Esophagus mucosa (tissue), 1 donor: ENCODE data around the gene KRABD2. TPM values are rescaled to one million over a fixed set of nuclear protein-coding genes. Genes with fewer than 3 reads are reported as not detected.
"Not testable (repeated sequence)": the region's sequence is repeated elsewhere in the genome, so short reads cannot be mapped to it uniquely, and the experiment has no call there.

ENCODE experiments used
- ATAC-seq: fragments of 200-7000 bp; cut with Tn5 transposase; one replicate; pipeline ENCODE4 v1.9.1; 2020
- total RNA-seq: library from RNA; stranded (reverse); gene quantifications from one replicate; pipeline ENCODE4 v1.2.4, GENCODE V29; 2023
- donor health status: DM: yes; HTN: yes; CAD: no.

KRABD2 gene

DNA sequence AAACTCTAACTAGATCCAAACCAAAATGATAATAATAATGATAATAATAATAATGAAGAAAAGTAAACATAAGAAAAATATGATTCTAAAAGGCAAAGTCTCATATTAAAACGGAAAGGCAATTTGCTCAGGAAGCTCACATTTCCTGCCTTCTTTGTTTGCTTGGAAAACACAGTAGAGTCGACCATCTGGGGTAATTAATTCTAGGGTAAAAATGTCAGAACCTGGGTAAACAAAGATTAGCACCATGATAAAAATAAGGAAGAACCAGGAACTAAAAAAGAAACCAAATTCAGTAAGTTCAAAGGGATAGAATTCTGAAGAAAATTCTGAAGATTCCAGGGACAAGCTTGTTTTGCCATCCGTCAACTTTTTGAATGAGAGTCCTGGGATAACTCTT, 16.2 kb downstream of the KRABD2 start:
- ATAC-seq = no peak

DNA sequence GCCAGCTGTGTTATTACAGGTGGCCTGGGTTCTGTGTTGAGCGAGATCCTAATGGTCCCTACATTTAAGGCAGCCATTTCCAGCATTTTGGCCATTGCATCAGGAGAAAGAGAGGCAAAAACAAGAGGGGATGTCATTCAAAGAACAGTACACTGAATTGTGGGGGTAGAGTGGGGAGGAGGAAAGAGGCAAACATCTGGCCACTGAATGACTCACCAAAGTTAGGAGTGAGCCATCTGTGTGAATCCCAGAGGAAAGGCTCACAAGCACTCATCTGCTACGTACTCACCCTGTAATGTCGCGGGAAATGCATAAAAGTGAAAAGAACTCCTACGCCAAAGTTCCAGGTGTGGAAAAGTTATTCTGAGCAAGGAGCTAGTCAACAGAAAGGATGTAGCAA, 16.7 kb downstream of the KRABD2 start:
- ATAC-seq = peak; percentile 42

- no peak for ATAC-seq
Measured at GRCh38 chr17:8357910-8358309, 18.6 kb downstream of the KRABD2 start.

- no peak for ATAC-seq
Measured at GRCh38 chr17:8354236-8354635, 22.3 kb downstream of the KRABD2 start.

- no peak for ATAC-seq
Measured at GRCh38 chr17:8353736-8354135, 22.8 kb downstream of the KRABD2 start.

DNA sequence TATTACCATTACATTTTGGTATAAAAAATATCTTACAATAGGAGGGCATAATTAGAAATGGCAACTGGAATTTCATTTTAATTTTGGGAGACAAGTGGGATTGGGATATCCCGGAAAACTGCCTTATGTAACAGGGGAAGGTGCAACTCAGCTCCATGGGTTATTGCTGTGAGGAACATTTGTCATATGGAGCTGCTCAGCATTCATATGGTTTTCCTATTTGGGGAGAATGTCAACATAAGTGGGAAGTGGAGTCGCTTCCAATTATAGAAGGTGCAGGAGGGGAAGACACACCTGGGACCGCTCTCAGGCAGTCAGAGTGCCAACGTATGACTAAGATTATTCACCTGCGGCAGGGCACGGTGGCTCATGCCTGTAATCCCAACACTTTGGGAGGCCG, 26.2 kb downstream of the KRABD2 start:
- ATAC-seq = no peak

- not testable (repeated sequence) for ATAC-seq
Measured at GRCh38 chr17:8347001-8347400, 29.5 kb downstream of the KRABD2 start.

- peak; percentile 90 for ATAC-seq
Measured at GRCh38 chr17:8345951-8346665, 30.4 kb downstream of the KRABD2 start.

DNA sequence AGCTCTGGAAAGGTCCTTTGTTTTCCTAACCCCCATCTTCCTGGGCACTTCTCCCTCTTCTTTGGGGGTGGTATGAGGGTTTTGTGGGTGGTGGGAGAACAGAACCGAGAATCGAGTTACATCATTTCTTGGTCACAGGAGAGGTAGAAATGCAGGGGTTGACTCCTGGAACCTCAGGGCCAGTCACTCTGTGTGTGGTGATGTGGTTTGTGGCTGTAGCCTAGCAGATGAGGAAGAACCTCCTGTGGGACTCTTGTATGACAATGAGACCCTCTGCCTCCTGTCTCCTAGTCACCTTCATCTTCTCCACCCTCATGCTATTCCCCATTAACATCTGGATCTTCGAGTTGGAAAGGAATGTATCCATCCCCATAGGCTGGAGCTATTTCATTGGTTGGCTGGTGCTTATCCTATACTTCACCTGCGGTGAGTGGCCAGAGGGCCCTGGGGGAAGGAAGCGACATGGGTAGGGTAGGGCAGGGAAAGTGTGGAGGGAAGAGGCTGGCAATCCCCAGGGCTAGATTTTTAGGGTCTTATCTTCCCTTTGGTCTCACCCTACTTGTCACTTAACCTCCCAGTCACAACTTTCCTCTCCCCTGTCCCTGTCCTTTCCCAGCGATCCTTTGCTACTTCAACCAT, 31.3 kb downstream of the KRABD2 start:
- ATAC-seq = peak; percentile 55

DNA sequence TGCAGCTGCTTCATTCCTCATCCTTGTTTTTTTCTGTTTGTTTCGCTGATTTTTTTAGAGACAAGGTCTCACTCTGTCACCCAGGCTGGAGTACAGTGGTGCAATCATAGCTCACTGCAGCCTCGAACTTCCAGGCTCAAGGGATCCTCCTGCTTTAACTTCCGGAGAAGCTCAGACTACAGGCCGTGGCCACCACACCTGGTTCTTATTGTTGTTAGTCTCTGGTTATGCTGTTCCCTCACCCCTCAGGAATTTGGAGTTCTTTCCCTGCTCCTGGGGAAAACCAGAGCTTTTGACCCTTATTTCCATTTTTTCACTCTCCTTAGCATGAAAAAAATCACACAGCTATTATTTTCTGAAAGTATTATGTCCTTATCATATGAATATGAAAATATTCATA, 35.0 kb downstream of the KRABD2 start:
- ATAC-seq = no peak

DNA sequence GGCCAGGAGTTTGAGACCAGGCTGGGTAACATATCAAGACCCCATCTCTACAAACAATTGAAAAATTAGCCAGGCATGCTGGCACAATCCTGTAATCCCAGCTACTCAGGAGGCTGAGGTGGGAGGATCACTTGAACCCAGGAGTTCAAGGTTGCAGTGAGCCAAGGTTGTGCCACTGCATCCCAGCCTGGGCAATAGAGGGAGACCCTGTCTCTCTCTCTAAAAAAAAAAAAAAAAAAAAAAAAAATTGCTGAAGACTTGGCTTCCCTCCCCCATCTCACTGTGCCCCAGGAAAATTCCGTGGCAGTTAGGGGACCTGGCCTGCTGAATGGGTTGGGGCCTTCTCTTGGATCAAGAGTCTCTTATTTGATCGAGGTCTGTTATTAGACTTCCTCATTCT, 37.0 kb downstream of the KRABD2 start, which contains the start of gene ODF4:
ODF4 (plus strand) TSS at position 301 of the 400 bp plus-strand sequence. CDS start 212 bp downstream, outside the sequence.
- no peak for ATAC-seq

GRCh38 chr17:8338753-8339140, 37.8 kb downstream of the KRABD2 start:
- ATAC-seq = no peak

GRCh38 chr17:8337802-8338752, 38.4 kb downstream of the KRABD2 start:
- ATAC-seq = no peak

- ATAC-seq = no peak
Measured at GRCh38 chr17:8333281-8333680, 43.2 kb downstream of the KRABD2 start.

DNA sequence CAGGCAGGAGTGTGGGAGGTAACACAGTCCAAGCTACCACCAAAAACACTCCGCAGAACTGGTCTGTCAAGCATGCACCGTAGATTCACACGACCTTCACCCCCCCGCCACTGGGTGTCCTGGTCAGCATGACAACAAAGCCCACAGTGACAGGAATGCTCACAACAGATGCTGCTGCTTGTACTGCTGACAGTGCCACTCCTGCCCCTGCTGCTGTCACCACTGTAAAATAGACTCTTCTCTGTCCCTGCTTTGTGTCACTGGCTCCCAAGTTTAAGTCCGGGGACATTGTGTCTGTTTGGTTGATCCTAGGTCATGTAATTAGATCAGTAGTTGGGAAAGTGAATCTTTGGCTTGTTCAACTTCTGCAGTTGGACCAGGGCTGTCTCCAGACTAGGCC, 43.8 kb downstream of the KRABD2 start:
- ATAC-seq = peak; percentile 22

GRCh38 chr17:8332128-8332527, 44.4 kb downstream of the KRABD2 start:
- ATAC-seq = no peak

- ATAC-seq = no peak
Measured at GRCh38 chr17:8327303-8327649, 49.2 kb downstream of the KRABD2 start.

Other genes with a start within 250 kb of the KRABD2 start
- gene PER1, start 224.3 kb downstream of the KRABD2 start, total RNA-seq = 65.0 TPM
- gene VAMP2, start 213.8 kb downstream of the KRABD2 start, total RNA-seq = 20.9 TPM
- gene TMEM107, start 200.3 kb downstream of the KRABD2 start, total RNA-seq = 17.5 TPM
- gene BORCS6, start 186.5 kb downstream of the KRABD2 start, total RNA-seq = 6.3 TPM
- gene AURKB, start 166.1 kb downstream of the KRABD2 start, total RNA-seq = 22.0 TPM
- 10.0 TPM for gene CTC1, start 128.6 kb downstream of the KRABD2 start, total RNA-seq
- 25.1 TPM for gene PFAS, start 127.4 kb downstream of the KRABD2 start, total RNA-seq
- gene RANGRF, start 88.0 kb downstream of the KRABD2 start, total RNA-seq = 12.7 TPM
- gene SLC25A35, start 81.3 kb downstream of the KRABD2 start, total RNA-seq = 2.6 TPM
- gene ARHGEF15, start 66.5 kb downstream of the KRABD2 start, total RNA-seq = 1.8 TPM
- not detected for gene ODF4, start 36.9 kb downstream of the KRABD2 start, total RNA-seq
- gene RPL26, start 6.5 kb upstream of the KRABD2 start, total RNA-seq = 1,742 TPM
- gene RNF222, start 21.1 kb upstream of the KRABD2 start, total RNA-seq = 10.8 TPM
- gene NDEL1, start 59.2 kb upstream of the KRABD2 start, total RNA-seq = 75.9 TPM